Pancreas (tissue), 10 donors: ENCODE measurements around the gene ATG2A. TPM values are rescaled to one million over a fixed set of nuclear protein-coding genes. Genes with fewer than 3 reads are reported as not detected.
A peak's percentile ranks its signal among the peaks of the same experiment; 100 is the strongest.
"Not testable (repeated sequence)": the region's sequence is repeated elsewhere in the genome, so short reads cannot be mapped to it uniquely, and the experiment has no call there.

Experiments
- ATAC-seq, 4 donors: fragments of 200-7000 bp; cut with Tn5 transposase; one replicate each; pipeline versions ENCODE4 v1.8.0 to v1.9.1; 2020; ENCODE audit warnings: mild to moderate bottlenecking in 4 of 4, moderate library complexity in 4 of 4
- DNase-seq, 6 donors: peaks; one replicate each; pipeline ENCODE4 v3.0.0-alpha.2; 2020
- FAIRE-seq: peaks from 2 replicates; lab custom pipeline; 2012; peaks lifted over from hg19 to GRCh38; lab: Jason Lieb, UNC
- H3K27ac ChIP-seq, 4 donors: fragments of 200-600 bp; sonication (generic); 1 replicate in 3 of 4; 2 replicates in 1 of 4; pipeline versions ENCODE4 v1.5.0 to v1.8.0; 2020
- H3K27me3 ChIP-seq, 4 donors: fragments of 200-600 bp; one replicate each; pipeline ENCODE4 v1.8.0; 2021
- H3K36me3 ChIP-seq, 3 donors: fragments of 200-600 bp; sonication (generic) in 1 of 3; one replicate each; pipeline versions ENCODE4 v1.5.0 to v1.8.0; 2020 to 2021
- H3K4me1 ChIP-seq, 3 donors: fragments of 200-600 bp; one replicate each; pipeline ENCODE4 v1.8.0; 2021
- H3K4me3 ChIP-seq, 4 donors: fragments of 200-600 bp; sonication (generic) in 2 of 4; one replicate each; pipeline versions ENCODE4 v1.5.0 to v1.8.0; 2020 to 2021
- H3K9me3 ChIP-seq, 4 donors: fragments of 200-600 bp; one replicate each; pipeline ENCODE4 v1.8.0; 2021
- CTCF ChIP-seq, 4 donors: fragments of 200-600 bp; sonication (generic) in 3 of 4; IDR thresholded peaks; one replicate each; pipeline versions ENCODE4 v1.5.0 to v1.8.0; 2021; ENCODE audit warnings: antibody characterized with exemption in 4 of 4
- WGBS, 2 donors: extraction: QIAGEN DNeasy Blood & Tissue Kit; methylation state at CpG; one replicate each; pipeline ENCODE4 v1.1.7; 2013; 5-methylcytosine and 5-hydroxymethylcytosine counted together
- intact Hi-C, 3 donors: fragments of 100-400 bp; cut with DNase I; formaldehyde crosslinking; loops; one replicate each; pipeline versions ENCODE4 v1.11.1 to v1.14.2; 2022
- microRNA-seq, 2 donors: library from miRNA; unstranded; fragments of <30 nt; microRNA quantifications; one replicate each; pipeline versions ENCODE4 to v1.1.0, GENCODE V29; 2019 to 2020
- polyA plus RNA-seq, 2 donors: library from polyadenylated mRNA; stranded (reverse); fragments of 200-250 nt; gene quantifications; one replicate each; pipeline ENCODE4 v1.2.3, GENCODE V29; 2013
- total RNA-seq, 6 donors: library from RNA; stranded (reverse); fragmentation: NEBNext Ultra II Directional in 4 of 6; extraction: Animal tissue kit (Norgen Biotek cat#: 25700) in 4 of 6; gene quantifications; one replicate each; pipeline versions ENCODE4 v1.2.1 to v1.2.4, GENCODE V29; 2021 to 2023
- donor health status: healthy with polysubstance abuse.
- donor health status: DM: no; HTN: no; CAD: no; lungs with moderate emphysema.
- donor health status: DM: no; HTN: no; CAD: no.
- donor health status: control.
- donor health status: control.
- donor health status: Bipolar disorder and iron deficiency.
- donor health status: DM: yes; HTN: yes; CAD: no.
- donor health status: DM: no; HTN: no; CAD: no.
- donor health status: DM: no; HTN: no; CAD: no.
- donor health status: DM: yes; HTN: yes; CAD: no.

Gene ATG2A
- total and polyA plus RNA-seq, 8 donors: 13.3 to 34.1 (median 17.1) TPM

GRCh38 chr11:64848214-64848825 lies 68.7 kb downstream of the ATG2A start:
- no peak for TF ChIP-seq CTCF (IDR thresholded peaks at IDR 0.05)
- H3K4me3 ChIP-seq: no peak overlapping the region
- no peaks in the 10 kb centered on the region for H3K36me3 ChIP-seq
- no peaks in the 10 kb centered on the region for H3K9me3 ChIP-seq
- DNase-seq (peak in 1 of 6 donors; percentile 50), FAIRE-seq (no peak), ATAC-seq (no peak)
- H3K27ac ChIP-seq: peak overlapping the region; percentile 48 to 57 (median 50)
- H3K27me3 ChIP-seq: no peaks in the 10 kb centered on the region
- peaks cover 5 to 14% (median 10%) of the 10 kb centered on the region in 3 donors for H3K4me1 ChIP-seq
- WGBS, 2 donors: 73 to 83% methylated on average over 6 of the region's 6 CpGs
- intact Hi-C loops: loop anchor here in 1 of 3 donors (5.0 kb wide), 1 partner anchor 49 kb away; no protein-coding TSS in a partner anchor

- Histone ChIP-seq H3K27ac (no peak overlapping the region), H3K4me1 (peaks cover 12 to 17% (median 14%) of the 10 kb centered on the region in 3 donors), H3K9me3 (no peaks in the 10 kb centered on the region), H3K36me3 (no peaks in the 10 kb centered on the region), H3K27me3 (no peaks in the 10 kb centered on the region), H3K4me3 (no peak overlapping the region)
- ATAC-seq: peak; percentile 39 to 73 (median 64)
- WGBS, 2 donors: 15 to 19% methylated on average over 11 to 13 of the region's 13 CpGs
- peak; percentile 95 to 99 (median 98) for TF ChIP-seq CTCF (IDR thresholded peaks at IDR 0.05)
- DNase-seq: peak; percentile 89 to 100 (median 95)
- intact Hi-C loops: loop anchor here in 1 of 3 donors (5.0 kb wide), 1 partner anchor 50 kb away; no protein-coding TSS in a partner anchor
- FAIRE-seq: no peak
Measured at GRCh38 chr11:64846998-64847666, 69.9 kb downstream of the ATG2A start.

- H3K36me3 ChIP-seq, H3K4me3 ChIP-seq, H3K27ac ChIP-seq, ATAC-seq, FAIRE-seq, H3K27me3 ChIP-seq, H3K9me3 ChIP-seq: not testable (repeated sequence)
- peaks cover 14 to 19% (median 16%) of the 10 kb centered on the region in 3 donors for H3K4me1 ChIP-seq
- 83 to 90% methylated on average over 8 of the region's 8 CpGs for WGBS, 2 donors
- intact Hi-C loops: loop anchor here in 1 of 3 donors (5.0 kb wide), 1 partner anchor 52 kb away; no protein-coding TSS in a partner anchor
- peak in 1 of 6 donors; percentile 13 for DNase-seq
Measured at GRCh38 chr11:64845776-64846129, 71.3 kb downstream of the ATG2A start.

DNA sequence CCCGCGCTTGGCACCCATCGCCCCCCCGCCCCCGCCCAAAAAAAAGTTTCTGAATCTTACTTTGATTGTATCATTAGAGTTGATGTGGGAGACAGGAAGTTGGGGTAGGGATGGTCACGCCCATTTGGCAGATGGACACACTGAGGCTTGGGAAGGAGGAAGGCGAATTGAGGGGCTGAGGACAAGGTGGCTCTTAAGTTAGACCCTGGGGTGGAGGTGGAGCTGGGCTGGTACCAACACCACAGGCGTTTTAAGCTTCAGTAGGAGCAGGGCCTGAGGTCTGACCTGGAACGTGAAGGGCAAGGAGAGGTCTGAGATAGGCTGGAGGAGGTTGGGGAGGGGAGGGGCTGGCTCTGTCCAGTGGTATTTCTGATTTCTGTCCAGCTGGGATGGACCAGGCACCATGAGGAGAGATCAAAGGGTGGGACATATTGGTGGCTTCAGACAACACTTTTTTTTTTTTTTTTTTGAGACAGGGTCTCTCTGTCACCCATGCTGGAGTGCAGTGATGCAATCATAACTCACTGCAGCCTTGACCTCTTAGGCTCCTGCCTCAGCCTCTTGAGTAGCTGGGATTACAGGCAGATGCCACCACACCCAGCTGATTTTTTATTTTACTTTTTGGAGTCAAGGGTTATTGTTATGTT lies 71.8 kb downstream of the ATG2A start:
- Histone ChIP-seq H3K4me3 (peak overlapping the region; percentile 37 to 71 (median 54)), H3K4me1 (peaks cover 14 to 19% (median 16%) of the 10 kb centered on the region in 3 donors), H3K36me3 (no peaks in the 10 kb centered on the region), H3K9me3 (no peaks in the 10 kb centered on the region), H3K27me3 (no peaks in the 10 kb centered on the region), H3K27ac (peak overlapping the region; percentile 64 to 86 (median 78))
- WGBS, 2 donors: 10 to 15% methylated on average over 9 of the region's 9 CpGs
- DNase-seq: peak in 1 of 6 donors; percentile 47
- no peak for TF ChIP-seq CTCF (IDR thresholded peaks at IDR 0.05)
- no peak for ATAC-seq
- intact Hi-C loops: loop anchor here in 1 of 3 donors (5.0 kb wide), 1 partner anchor 52 kb away; no protein-coding TSS in a partner anchor
- no peak for FAIRE-seq

Small RNAs within 50 kb of the gene (microRNA-seq; reads per million reads assigned to microRNA genes)
- gene MIR6749 (0 reads per million in 2 donors), gene MIR6750 (0 to 1.2 reads per million in 2 donors)

Other genes with a start within 250 kb of the ATG2A start
- 10 to 100 TPM in 1 of 6 donors, 1 to 10 TPM in 4, under 1 TPM in 1; 0.69 to 10.8 (median 2.2) TPM for gene NRXN2, start 194.0 kb downstream of the ATG2A start, total RNA-seq
- 1 to 10 TPM in 1 of 2 donors, under 1 TPM in 1; 0.89 to 2.8 TPM for gene NRXN2, start 194.0 kb downstream of the ATG2A start, polyA plus RNA-seq
- 1 to 10 TPM in 5 of 6 donors, under 1 TPM in 1; 0.91 to 2.8 (median 2.2) TPM for gene RASGRP2, start 173.1 kb downstream of the ATG2A start, total RNA-seq
- gene RASGRP2, start 173.1 kb downstream of the ATG2A start, polyA plus RNA-seq: 10 to 100 TPM; 11.2 to 12.4 TPM
- gene PYGM, start 157.2 kb downstream of the ATG2A start, total RNA-seq: under 1 TPM; 0.19 to 0.55 (median 0.42) TPM
- 1 to 10 TPM; 1.2 to 1.3 TPM for gene PYGM, start 157.2 kb downstream of the ATG2A start, polyA plus RNA-seq
- 100 to 1,000 TPM in 5 of 6 donors, 10 to 100 TPM in 1; 99.8 to 153 (median 124) TPM for gene SF1, start 138.7 kb downstream of the ATG2A start, total RNA-seq
- 100 to 1,000 TPM; 140 to 181 TPM for gene SF1, start 138.7 kb downstream of the ATG2A start, polyA plus RNA-seq
- gene MAP4K2, start 114.0 kb downstream of the ATG2A start, total RNA-seq: 1 to 10 TPM; 6.1 to 8.6 (median 7.0) TPM
- gene MAP4K2, start 114.0 kb downstream of the ATG2A start, polyA plus RNA-seq: 10 to 100 TPM; 19.5 to 24.0 TPM
- 10 to 100 TPM in 5 of 6 donors, 1 to 10 TPM in 1; 8.7 to 21.2 (median 12.6) TPM for gene MEN1, start 106.7 kb downstream of the ATG2A start, total RNA-seq
- 10 to 100 TPM; 22.8 to 25.3 TPM for gene MEN1, start 106.7 kb downstream of the ATG2A start, polyA plus RNA-seq
- gene CDC42BPG, start 72.6 kb downstream of the ATG2A start, total RNA-seq: 10 to 100 TPM in 5 of 6 donors, 1 to 10 TPM in 1; 9.7 to 16.8 (median 12.7) TPM
- gene CDC42BPG, start 72.6 kb downstream of the ATG2A start, polyA plus RNA-seq: 10 to 100 TPM; 11.6 to 23.8 TPM
- gene EHD1, start 38.6 kb downstream of the ATG2A start, total RNA-seq: 10 to 100 TPM; 13.8 to 22.1 (median 17.9) TPM
- gene EHD1, start 38.6 kb downstream of the ATG2A start, polyA plus RNA-seq: 10 to 100 TPM; 10.1 to 10.6 TPM
- gene PPP2R5B, start 7.5 kb upstream of the ATG2A start, total RNA-seq: 10 to 100 TPM in 4 of 6 donors, 1 to 10 TPM in 2; 6.3 to 14.1 (median 10.7) TPM
- 10 to 100 TPM; 21.8 to 24.2 TPM for gene PPP2R5B, start 7.5 kb upstream of the ATG2A start, polyA plus RNA-seq
- gene GPHA2, start 18.7 kb upstream of the ATG2A start, total RNA-seq: 10 to 100 TPM in 5 of 6 donors, 1 to 10 TPM in 1; 9.5 to 16.3 (median 14.2) TPM
- gene GPHA2, start 18.7 kb upstream of the ATG2A start, polyA plus RNA-seq: 1 to 10 TPM; 4.2 to 5.1 TPM
- gene MAJIN, start 54.9 kb upstream of the ATG2A start, total RNA-seq: under 1 TPM in 3 of 6 donors, not detected in 3; 0.14 to 0.47 (median 0.26) TPM
- under 1 TPM; 0.19 to 0.27 TPM for gene MAJIN, start 54.9 kb upstream of the ATG2A start, polyA plus RNA-seq
- gene BATF2, start 79.8 kb upstream of the ATG2A start, total RNA-seq: 1 to 10 TPM; 5.3 to 6.5 (median 5.7) TPM
- 1 to 10 TPM; 4.0 to 4.8 TPM for gene BATF2, start 79.8 kb upstream of the ATG2A start, polyA plus RNA-seq
- 10 to 100 TPM; 27.8 to 47.0 (median 31.7) TPM for gene ARL2, start 97.0 kb upstream of the ATG2A start, total RNA-seq
- gene ARL2, start 97.0 kb upstream of the ATG2A start, polyA plus RNA-seq: 10 to 100 TPM; 60.0 to 79.1 TPM
- gene SNX15, start 110.2 kb upstream of the ATG2A start, total RNA-seq: 10 to 100 TPM in 3 of 6 donors, 1 to 10 TPM in 3; 8.7 to 18.3 (median 9.9) TPM
- gene SNX15, start 110.2 kb upstream of the ATG2A start, polyA plus RNA-seq: 10 to 100 TPM; 10.5 to 13.8 TPM
- gene SAC3D1, start 124.0 kb upstream of the ATG2A start, total RNA-seq: 1 to 10 TPM; 3.5 to 5.5 (median 4.4) TPM
- gene SAC3D1, start 124.0 kb upstream of the ATG2A start, polyA plus RNA-seq: 1 to 10 TPM; 4.9 to 7.3 TPM
- 1 to 10 TPM in 4 of 6 donors, under 1 TPM in 2; 0.51 to 2.7 (median 1.0) TPM for gene NAALADL1, start 141.3 kb upstream of the ATG2A start, total RNA-seq
- 1 to 10 TPM; 4.7 to 7.6 TPM for gene NAALADL1, start 141.3 kb upstream of the ATG2A start, polyA plus RNA-seq
- gene CDCA5, start 166.8 kb upstream of the ATG2A start, total RNA-seq: 1 to 10 TPM in 1 of 6 donors, under 1 TPM in 5; 0.08 to 1.2 (median 0.50) TPM
- gene CDCA5, start 166.8 kb upstream of the ATG2A start, polyA plus RNA-seq: under 1 TPM; 0.27 to 0.38 TPM
- 10 to 100 TPM; 15.2 to 19.6 (median 16.6) TPM for gene ZFPL1, start 167.0 kb upstream of the ATG2A start, total RNA-seq
- gene ZFPL1, start 167.0 kb upstream of the ATG2A start, polyA plus RNA-seq: 10 to 100 TPM; 43.0 to 52.1 TPM
- gene VPS51, start 179.0 kb upstream of the ATG2A start, total RNA-seq: 100 to 1,000 TPM in 5 of 6 donors, 10 to 100 TPM in 1; 85.4 to 150 (median 130) TPM
- gene VPS51, start 179.0 kb upstream of the ATG2A start, polyA plus RNA-seq: 100 to 1,000 TPM; 119 to 179 TPM
- 100 to 1,000 TPM in 1 of 6 donors, 10 to 100 TPM in 5; 12.8 to 176 (median 43.4) TPM for gene TM7SF2, start 194.7 kb upstream of the ATG2A start, total RNA-seq
- gene TM7SF2, start 194.7 kb upstream of the ATG2A start, polyA plus RNA-seq: 100 to 1,000 TPM in 1 of 2 donors, 10 to 100 TPM in 1; 76.8 to 203 TPM
- gene ZNHIT2, start 200.5 kb upstream of the ATG2A start, total RNA-seq: 10 to 100 TPM in 1 of 6 donors, 1 to 10 TPM in 5; 4.3 to 11.7 (median 7.1) TPM
- gene ZNHIT2, start 200.5 kb upstream of the ATG2A start, polyA plus RNA-seq: 10 to 100 TPM; 14.0 to 17.8 TPM
- gene FAU, start 204.9 kb upstream of the ATG2A start, total RNA-seq: 100 to 1,000 TPM; 493 to 810 (median 529) TPM
- gene FAU, start 204.9 kb upstream of the ATG2A start, polyA plus RNA-seq: 100 to 1,000 TPM; 530 to 652 TPM
- gene MRPL49, start 205.1 kb upstream of the ATG2A start, total RNA-seq: 10 to 100 TPM; 13.9 to 31.2 (median 21.4) TPM
- 10 to 100 TPM; 10.3 to 30.3 TPM for gene MRPL49, start 205.1 kb upstream of the ATG2A start, polyA plus RNA-seq
- 10 to 100 TPM; 47.5 to 98.2 (median 66.3) TPM for gene SYVN1, start 217.3 kb upstream of the ATG2A start, total RNA-seq
- gene SYVN1, start 217.3 kb upstream of the ATG2A start, polyA plus RNA-seq: 10 to 100 TPM; 63.4 to 64.8 TPM